Astrocyte (in vitro differentiated cells and primary cell): Measurements from ENCODE around the gene RXFP1. TPM values are rescaled to one million over a fixed set of nuclear protein-coding genes. Genes with fewer than 3 reads are reported as not detected.
A peak's percentile ranks its signal among the peaks of the same experiment; 100 is the strongest.

Experiments
- DNase-seq: peaks from one replicate; pipeline ENCODE4 v3.0.0-alpha.2; 2010; ENCODE audit warnings: low read depth
- FAIRE-seq: peaks from 2 replicates; lab custom pipeline; 2011; peaks lifted over from hg19 to GRCh38; lab: Jason Lieb, UNC
- H2AFZ ChIP-seq: 2 replicates; pipeline ENCODE4 v1.6.0; 2012; ENCODE audit warnings: low read depth, low read length, inconsistent platforms
- H3K27ac ChIP-seq: 2 replicates; pipeline ENCODE4 v1.5.1; 2011; ENCODE audit warnings: low read depth, low read length, inconsistent platforms
- H3K27me3 ChIP-seq: 2 replicates; pipeline ENCODE4 v1.6.0; 2011; ENCODE audit warnings: low read length, inconsistent platforms; ENCODE audit not compliant: insufficient read depth
- H3K36me3 ChIP-seq: 2 replicates; pipeline ENCODE4 v1.5.1; 2011; ENCODE audit warnings: low read length, inconsistent platforms; ENCODE audit not compliant: insufficient read depth
- H3K4me1 ChIP-seq: 2 replicates; pipeline ENCODE4 v1.5.1; 2011; ENCODE audit warnings: low read length, inconsistent platforms; ENCODE audit not compliant: insufficient read depth
- H3K4me2 ChIP-seq: 2 replicates; pipeline ENCODE4 v1.6.0; 2012; ENCODE audit warnings: low read length, inconsistent platforms
- H3K4me3 ChIP-seq: 2 replicates; pipeline ENCODE4 v1.5.1; 2011; ENCODE audit warnings: low read depth, mild to moderate bottlenecking, low read length, inconsistent platforms; ENCODE audit not compliant: insufficient read depth
- H3K79me2 ChIP-seq: 2 replicates; pipeline ENCODE4 v1.6.0; 2012; ENCODE audit warnings: mild to moderate bottlenecking, low read length, inconsistent platforms; ENCODE audit not compliant: insufficient read depth
- H3K9ac ChIP-seq: 2 replicates; pipeline ENCODE4 v1.6.0; 2012; ENCODE audit warnings: mild to moderate bottlenecking, low read length, inconsistent platforms
- H3K9me3 ChIP-seq: 2 replicates; pipeline ENCODE4 v1.5.1; 2012; ENCODE audit warnings: low read depth, mild to moderate bottlenecking, low read length, inconsistent platforms; ENCODE audit not compliant: insufficient read depth
- H4K20me1 ChIP-seq: 2 replicates; pipeline ENCODE4 v1.6.0; 2012; ENCODE audit warnings: low read length, inconsistent platforms; ENCODE audit not compliant: insufficient read depth
- H3K27ac Mint-ChIP-seq: one replicate; pipeline ENCODE4 v1.8.0; 2021; ENCODE audit warnings: mild to moderate bottlenecking, mixed read lengths; ENCODE audit not compliant: unreplicated experiment
- H3K27me3 Mint-ChIP-seq: one replicate; pipeline ENCODE4 v1.8.0; 2021; ENCODE audit warnings: low read depth, mixed read lengths; ENCODE audit not compliant: unreplicated experiment
- H3K36me3 Mint-ChIP-seq: one replicate; pipeline ENCODE4 v1.8.0; 2021; ENCODE audit warnings: low read depth, mixed read lengths; ENCODE audit not compliant: unreplicated experiment
- H3K4me1 Mint-ChIP-seq: one replicate; pipeline ENCODE4 v1.8.0; 2021; ENCODE audit warnings: low read depth, mixed read lengths; ENCODE audit not compliant: unreplicated experiment
- H3K4me3 Mint-ChIP-seq: one replicate; pipeline ENCODE4 v1.8.0; 2021; ENCODE audit warnings: mild to moderate bottlenecking, moderate library complexity, mixed read lengths; ENCODE audit not compliant: unreplicated experiment
- H3K9me3 Mint-ChIP-seq: one replicate; pipeline ENCODE4 v1.8.0; 2021; ENCODE audit warnings: mild to moderate bottlenecking, mixed read lengths; ENCODE audit not compliant: unreplicated experiment
- CTCF ChIP-seq: IDR thresholded peaks from 2 replicates; pipeline ENCODE4 v1.5.1; 2011; ENCODE audit warnings: low read depth, mild to moderate bottlenecking, inconsistent platforms, low read length, moderate library complexity; ENCODE audit not compliant: insufficient read depth
- EZH2 ChIP-seq: IDR thresholded peaks from 2 replicates; pipeline ENCODE4 v1.6.1; 2012; ENCODE audit warnings: mild to moderate bottlenecking, low read length, inconsistent platforms; ENCODE audit not compliant: insufficient read depth
- total RNA-seq: library from RNA; stranded (reverse); gene quantifications from 2 replicates; pipeline ENCODE4 v1.2.1, GENCODE V29; 2021

Gene RXFP1
- total RNA-seq, 1 donor from 2014 or later: 0.14 TPM

- no peaks in the 10 kb centered on the region for H3K27me3 Mint-ChIP-seq
- no peaks in the 10 kb centered on the region for H3K36me3 ChIP-seq
- H4K20me1 ChIP-seq: no peaks in the 10 kb centered on the region
- no peaks in the 10 kb centered on the region for H3K27me3 ChIP-seq
- no peak overlapping the region for H3K4me3 ChIP-seq
- FAIRE-seq (no peak), DNase-seq (no peak)
- no peak for TF ChIP-seq CTCF
- TF ChIP-seq EZH2: no peak
- no peaks in the 10 kb centered on the region for H3K36me3 Mint-ChIP-seq
- no peaks in the 10 kb centered on the region for H3K9me3 Mint-ChIP-seq
- H3K27ac Mint-ChIP-seq: no peak overlapping the region
- H3K9me3 ChIP-seq: no peaks in the 10 kb centered on the region
- no peak overlapping the region for H2AFZ ChIP-seq
- no peak overlapping the region for H3K4me3 Mint-ChIP-seq
- H3K27ac ChIP-seq: no peak overlapping the region
- H3K4me2 ChIP-seq: no peak overlapping the region
- no peaks in the 10 kb centered on the region for H3K4me1 Mint-ChIP-seq
- no peaks in the 10 kb centered on the region for H3K79me2 ChIP-seq
- H3K9ac ChIP-seq: no peak overlapping the region
- H3K4me1 ChIP-seq: no peaks in the 10 kb centered on the region
These were observed 50.1 kb downstream of the RXFP1 start for GRCh38 chr4:158571736-158572135.

- no peak overlapping the region for H3K27ac ChIP-seq
- TF ChIP-seq EZH2: no peak
- TF ChIP-seq CTCF: no peak
- no peak for FAIRE-seq
- H3K4me3 ChIP-seq: no peak overlapping the region
- H3K9me3 ChIP-seq: no peaks in the 10 kb centered on the region
- no peak overlapping the region for H3K9ac ChIP-seq
- Mint-ChIP-seq H3K4me1 (no peaks in the 10 kb centered on the region), H3K4me3 (no peak overlapping the region), H3K27me3 (no peaks in the 10 kb centered on the region), H3K9me3 (no peaks in the 10 kb centered on the region), H3K36me3 (no peaks in the 10 kb centered on the region), H3K27ac (no peak overlapping the region)
- no peak for DNase-seq
- no peaks in the 10 kb centered on the region for H3K27me3 ChIP-seq
- H2AFZ ChIP-seq: no peak overlapping the region
- no peaks in the 10 kb centered on the region for H3K36me3 ChIP-seq
- no peaks in the 10 kb centered on the region for H3K4me1 ChIP-seq
- no peaks in the 10 kb centered on the region for H3K79me2 ChIP-seq
- no peaks in the 10 kb centered on the region for H4K20me1 ChIP-seq
- H3K4me2 ChIP-seq: no peak overlapping the region
These were observed 50.9 kb downstream of the RXFP1 start for GRCh38 chr4:158572608-158573007.

DNA sequence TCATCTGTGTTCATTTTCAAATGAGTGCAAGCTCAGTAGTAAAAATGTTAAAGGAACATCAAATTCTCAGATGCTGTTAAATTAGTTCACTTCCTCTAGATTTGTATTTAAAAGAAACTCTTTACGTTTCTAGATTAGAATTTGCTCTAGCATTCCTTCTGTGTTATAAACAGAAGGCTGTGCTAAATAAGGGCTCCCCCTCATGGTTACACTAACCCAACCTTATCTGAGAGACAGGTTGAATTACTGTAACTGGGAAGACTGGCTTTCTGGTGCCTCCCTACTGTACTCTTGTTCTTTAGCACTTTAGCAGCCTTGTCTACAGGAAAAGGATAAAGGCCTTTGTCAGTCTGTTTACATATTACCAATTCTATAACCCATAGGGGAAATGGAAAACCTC lies 56.8 kb downstream of the RXFP1 start:
- Histone ChIP-seq H3K36me3 (no peaks in the 10 kb centered on the region), H3K27ac (no peak overlapping the region), H3K79me2 (no peaks in the 10 kb centered on the region), H2AFZ (no peak overlapping the region), H4K20me1 (no peaks in the 10 kb centered on the region), H3K4me1 (no peaks in the 10 kb centered on the region), H3K4me2 (no peak overlapping the region), H3K4me3 (no peak overlapping the region), H3K9me3 (no peaks in the 10 kb centered on the region), H3K27me3 (no peaks in the 10 kb centered on the region), H3K9ac (no peak overlapping the region)
- Mint-ChIP-seq H3K4me3 (no peak overlapping the region), H3K27ac (no peak overlapping the region), H3K4me1 (no peaks in the 10 kb centered on the region), H3K9me3 (peaks cover 3% of the 10 kb centered on the region), H3K27me3 (no peaks in the 10 kb centered on the region), H3K36me3 (no peaks in the 10 kb centered on the region)
- no peak for TF ChIP-seq EZH2
- TF ChIP-seq CTCF: peak; percentile 30
- DNase-seq (peak; percentile 14), FAIRE-seq (no peak)
